ENCODE results near the gene MGRN1.

DNA sequence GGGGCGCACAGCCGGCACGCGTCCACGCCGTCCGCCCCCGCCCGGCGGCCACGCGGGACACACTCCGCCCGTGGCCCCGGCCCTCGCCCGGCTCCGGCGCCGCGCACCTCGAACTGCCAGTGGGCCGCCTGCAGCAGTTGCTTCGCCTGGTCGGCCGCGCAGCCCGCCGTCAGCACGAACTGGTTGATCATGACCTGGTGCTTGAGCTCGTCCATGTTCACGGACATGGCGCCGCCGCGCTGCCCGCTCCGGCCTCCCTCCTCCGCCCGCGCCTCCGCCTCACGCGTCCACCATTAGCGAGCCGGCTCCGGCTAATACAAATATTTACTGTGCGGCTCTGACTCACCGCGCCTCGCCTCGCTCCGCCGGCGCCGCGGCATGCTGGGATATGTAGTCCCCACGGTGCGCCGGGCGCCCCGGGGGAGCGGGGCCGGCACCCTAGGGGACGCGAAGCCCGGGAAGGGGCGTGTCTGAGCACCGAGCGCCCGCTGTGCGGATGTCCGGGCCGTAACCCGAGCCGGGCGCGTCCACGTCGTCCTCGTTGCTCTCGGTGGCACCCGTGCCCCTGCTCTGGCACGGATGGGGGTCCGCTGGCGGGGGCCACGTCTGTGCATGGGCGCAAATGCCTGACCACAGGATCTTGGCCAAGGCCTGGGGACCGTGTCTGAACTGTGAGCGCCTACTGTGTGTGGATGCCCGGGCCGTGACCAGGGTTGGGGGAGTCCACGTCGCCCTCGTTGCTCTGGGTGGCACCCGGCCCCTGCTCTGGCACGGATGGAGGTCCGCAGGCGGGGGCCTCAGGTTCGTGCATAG, 9.8 kb upstream of the MGRN1 start, which contains the start of gene UBALD1:
- TF ChIP-seq EZH2phosphoT487 (IDR thresholded peaks at IDR 0.05; ENCODE audit: insufficient read depth, low read depth), result no peak
- TF ChIP-seq EZH2 (IDR thresholded peaks at IDR 0.05; ENCODE audit: insufficient read depth, poor library complexity, severe bottlenecking), result no peak

Data from GM23248 (cell line).